ENCODE results near the gene HIVEP2. TPM values are rescaled to one million over a fixed set of nuclear protein-coding genes. Genes with fewer than 3 reads are reported as not detected.

The HIVEP2 gene
- total RNA-seq, 1 donor from 2014 or later, result 3.5 TPM

- peak overlapping the region; percentile 36 for H3K4me3 Mint-ChIP-seq
- TF ChIP-seq CTCF (conservative IDR thresholded peaks at IDR 0.05), result no peak
- H3K27me3 Mint-ChIP-seq (ENCODE audit: low read depth), result peaks cover 52% of the 10 kb centered on the region
- H3K27ac Mint-ChIP-seq (ENCODE audit: unreplicated experiment), result no peak overlapping the region
- H3K4me1 Mint-ChIP-seq, result peaks cover 11% of the 10 kb centered on the region
- no peak for DNase-seq (ENCODE audit: low read depth, low spot score)
- H3K36me3 Mint-ChIP-seq (ENCODE audit: low read depth), result no peaks in the 10 kb centered on the region
- no peaks in the 10 kb centered on the region for H3K9me3 Mint-ChIP-seq
These were observed 5.3 kb upstream of the HIVEP2 start for GRCh38 chr6:142950291-142950690.

- no peak for DNase-seq (ENCODE audit: low read depth, low spot score)
- no peaks in the 10 kb centered on the region for H3K36me3 Mint-ChIP-seq (ENCODE audit: low read depth)
- H3K27ac Mint-ChIP-seq (ENCODE audit: unreplicated experiment), result no peak overlapping the region
- no peak for TF ChIP-seq CTCF (conservative IDR thresholded peaks at IDR 0.05)
- no peaks in the 10 kb centered on the region for H3K9me3 Mint-ChIP-seq
- H3K4me1 Mint-ChIP-seq, result peaks cover 26% of the 10 kb centered on the region
- H3K27me3 Mint-ChIP-seq (ENCODE audit: low read depth), result peaks cover 60% of the 10 kb centered on the region
- peak overlapping the region; percentile 85 for H3K4me3 Mint-ChIP-seq
These were observed 2.9 kb upstream of the HIVEP2 start for GRCh38 chr6:142947714-142948480.

- peaks cover 26% of the 10 kb centered on the region for H3K4me1 Mint-ChIP-seq
- H3K9me3 Mint-ChIP-seq, result no peaks in the 10 kb centered on the region
- H3K27ac Mint-ChIP-seq (ENCODE audit: unreplicated experiment), result no peak overlapping the region
These were observed 2.1 kb upstream of the HIVEP2 start for GRCh38 chr6:142946924-142947713.

GRCh38 chr6:142946181-142946923, 1.4 kb upstream of the HIVEP2 start:
- DNase-seq (ENCODE audit: low read depth, low spot score), result peak; percentile 62
- Mint-ChIP-seq H3K4me3 (peak overlapping the region; percentile 94), H3K27ac (ENCODE audit: unreplicated experiment) (no peak overlapping the region), H3K36me3 (ENCODE audit: low read depth) (no peaks in the 10 kb centered on the region), H3K4me1 (peaks cover 26% of the 10 kb centered on the region), H3K9me3 (no peaks in the 10 kb centered on the region), H3K27me3 (ENCODE audit: low read depth) (peaks cover 51% of the 10 kb centered on the region)
- no peak for TF ChIP-seq CTCF (conservative IDR thresholded peaks at IDR 0.05)

More at GRCh38 chr6:142946924-142947713, 2.1 kb upstream of the HIVEP2 start:
- H3K27me3 Mint-ChIP-seq (ENCODE audit: low read depth), result peaks cover 54% of the 10 kb centered on the region
- DNase-seq (ENCODE audit: low read depth, low spot score), result peak; percentile 27
- TF ChIP-seq CTCF (conservative IDR thresholded peaks at IDR 0.05), result no peak
- no peaks in the 10 kb centered on the region for H3K36me3 Mint-ChIP-seq (ENCODE audit: low read depth)
- peak overlapping the region; percentile 94 for H3K4me3 Mint-ChIP-seq

DNA sequence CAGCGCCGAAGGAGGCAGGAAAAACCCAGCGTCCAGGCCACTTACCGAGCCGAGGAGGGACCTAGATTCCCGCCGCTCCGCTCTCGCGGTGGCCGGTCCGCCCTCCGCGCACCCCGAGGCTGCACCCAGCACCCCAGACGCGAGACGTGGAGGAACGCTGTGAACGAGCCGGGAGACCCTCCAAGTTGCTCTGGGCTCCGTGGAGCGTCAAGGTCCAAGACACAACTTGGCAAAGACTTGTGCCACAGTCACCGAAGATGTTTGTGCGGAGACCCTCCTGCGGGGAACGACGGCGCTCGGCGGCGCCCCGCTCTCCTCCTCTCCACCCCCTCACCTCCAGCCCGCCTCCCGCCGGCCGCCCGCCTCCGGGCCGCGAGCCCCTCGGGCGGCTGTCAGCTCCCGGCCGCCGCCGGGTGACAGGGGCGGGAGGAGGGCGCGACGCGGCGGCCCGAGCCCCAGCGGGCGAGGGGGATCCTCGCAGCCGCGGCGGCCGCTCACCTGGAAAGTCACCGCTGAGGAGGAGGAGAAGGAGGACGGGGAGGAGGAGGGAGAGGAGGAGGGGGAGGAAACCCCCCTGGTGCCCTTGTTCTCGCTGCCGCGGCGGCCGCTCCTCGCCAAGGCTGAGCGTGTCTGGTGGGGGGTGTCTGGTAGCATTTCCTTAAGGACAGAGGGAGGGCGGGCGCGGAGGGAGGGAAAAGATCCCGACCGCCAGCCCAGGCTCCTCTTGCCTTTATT, 637 bp upstream of the HIVEP2 start:
- Mint-ChIP-seq H3K27ac (ENCODE audit: unreplicated experiment) (peak overlapping the region; percentile 84), H3K27me3 (ENCODE audit: low read depth) (peaks cover 45% of the 10 kb centered on the region), H3K9me3 (no peaks in the 10 kb centered on the region), H3K36me3 (ENCODE audit: low read depth) (no peaks in the 10 kb centered on the region), H3K4me3 (peak overlapping the region; percentile 98), H3K4me1 (peaks cover 26% of the 10 kb centered on the region)
- no peak for TF ChIP-seq CTCF (conservative IDR thresholded peaks at IDR 0.05)
- DNase-seq (ENCODE audit: low read depth, low spot score), result peak; percentile 18
